Astrocyte of the cerebellum (primary cell): ENCODE data around the gene BIN1.

Experiments used
- DNase-seq: peaks from one replicate; pipeline ENCODE4 v3.0.0-alpha.2; 2011; ENCODE audit warnings: low read depth
- H3K4me3 ChIP-seq: 2 replicates; pipeline ENCODE4 v1.5.1; 2011; ENCODE audit warnings: mild to moderate bottlenecking, low read depth, low read length, moderate library complexity
- in situ Hi-C: cut with HindIII; loops from 2 replicates; pipeline ENCODE4 v1.10.0; 2017; ENCODE audit warnings: low sequenced_read_pairs
- TF ChIP-seq, protein P1 (sequence below): IDR thresholded peaks from 2 replicates; pipeline ENCODE4 v1.5.1; 2012; ENCODE audit warnings: low read length, low read depth, moderate library complexity, mild to moderate bottlenecking; ENCODE audit errors: missing control alignments

The BIN1 gene

GRCh38 chr2:127134833-127135830 is 28.2 kb upstream of the BIN1 start:
- DNase-seq: no peak
- H3K4me3 ChIP-seq: no peak overlapping the region
- in situ Hi-C loops: no loop called here
- TF ChIP-seq, protein P1, sequence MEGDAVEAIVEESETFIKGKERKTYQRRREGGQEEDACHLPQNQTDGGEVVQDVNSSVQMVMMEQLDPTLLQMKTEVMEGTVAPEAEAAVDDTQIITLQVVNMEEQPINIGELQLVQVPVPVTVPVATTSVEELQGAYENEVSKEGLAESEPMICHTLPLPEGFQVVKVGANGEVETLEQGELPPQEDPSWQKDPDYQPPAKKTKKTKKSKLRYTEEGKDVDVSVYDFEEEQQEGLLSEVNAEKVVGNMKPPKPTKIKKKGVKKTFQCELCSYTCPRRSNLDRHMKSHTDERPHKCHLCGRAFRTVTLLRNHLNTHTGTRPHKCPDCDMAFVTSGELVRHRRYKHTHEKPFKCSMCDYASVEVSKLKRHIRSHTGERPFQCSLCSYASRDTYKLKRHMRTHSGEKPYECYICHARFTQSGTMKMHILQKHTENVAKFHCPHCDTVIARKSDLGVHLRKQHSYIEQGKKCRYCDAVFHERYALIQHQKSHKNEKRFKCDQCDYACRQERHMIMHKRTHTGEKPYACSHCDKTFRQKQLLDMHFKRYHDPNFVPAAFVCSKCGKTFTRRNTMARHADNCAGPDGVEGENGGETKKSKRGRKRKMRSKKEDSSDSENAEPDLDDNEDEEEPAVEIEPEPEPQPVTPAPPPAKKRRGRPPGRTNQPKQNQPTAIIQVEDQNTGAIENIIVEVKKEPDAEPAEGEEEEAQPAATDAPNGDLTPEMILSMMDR: no peak

DNA sequence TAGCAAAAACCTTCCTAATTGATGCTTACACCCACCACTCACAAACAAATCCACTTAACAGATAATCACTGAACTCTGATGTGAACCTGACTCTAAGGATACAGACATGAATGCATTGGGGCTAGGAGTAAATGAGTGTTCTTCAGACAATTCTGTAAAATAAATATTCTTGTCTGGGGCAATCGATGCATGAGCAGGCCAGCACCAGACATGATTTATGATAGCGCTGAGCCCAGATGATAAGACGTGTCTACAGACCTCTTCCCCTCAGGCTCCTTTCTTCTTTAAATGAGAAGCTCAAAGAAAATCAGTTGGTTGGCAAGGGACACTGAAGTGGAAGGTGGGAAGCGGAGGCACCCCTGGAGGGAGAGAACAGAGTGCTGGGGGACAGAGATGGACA is 27.3 kb upstream of the BIN1 start:
- no peak overlapping the region for H3K4me3 ChIP-seq
- DNase-seq: no peak
- TF ChIP-seq, protein P1: no peak
- in situ Hi-C loops: no loop called here

GRCh38 chr2:127133793-127134192 is 26.8 kb upstream of the BIN1 start:
- no peak overlapping the region for H3K4me3 ChIP-seq
- in situ Hi-C loops: no loop called here
- no peak for DNase-seq
- TF ChIP-seq, protein P1: no peak

GRCh38 chr2:127130421-127130820 is 23.5 kb upstream of the BIN1 start:
- TF ChIP-seq, protein P1: no peak

GRCh38 chr2:127129937-127130336 is 23.0 kb upstream of the BIN1 start:
- TF ChIP-seq, protein P1: no peak
- no peak for DNase-seq
- in situ Hi-C loops: no loop called here
- no peak overlapping the region for H3K4me3 ChIP-seq

More at GRCh38 chr2:127130421-127130820, 23.5 kb upstream of the BIN1 start:
- no peak overlapping the region for H3K4me3 ChIP-seq
- in situ Hi-C loops: no loop called here
- DNase-seq: no peak

- in situ Hi-C loops: no loop called here
- TF ChIP-seq, protein P1: no peak
- no peak for DNase-seq
- H3K4me3 ChIP-seq: no peak overlapping the region
Measured at GRCh38 chr2:127128445-127128904, 21.5 kb upstream of the BIN1 start.
